Skeletal muscle tissue (tissue), 4 donors: ENCODE data around the gene HSD17B8. TPM values are rescaled to one million over a fixed set of nuclear protein-coding genes. Genes with fewer than 3 reads are reported as not detected.

Experiments
- H3K27ac ChIP-seq: one replicate; pipeline ENCODE4 v1.7.0; 2013; ENCODE audit warnings: mild to moderate bottlenecking, low read depth, low read length, inconsistent platforms
- H3K27me3 ChIP-seq, 3 donors: one replicate each; pipeline ENCODE4 v1.7.0; 2013; ENCODE audit warnings: low read length in 3 of 3; ENCODE audit not compliant: control insufficient read depth in 3 of 3, insufficient read depth in 3 of 3
- H3K36me3 ChIP-seq, 3 donors: one replicate each; pipeline ENCODE4 v1.7.0; 2013; ENCODE audit warnings: low read length in 3 of 3; ENCODE audit not compliant: control insufficient read depth in 3 of 3, insufficient read depth in 3 of 3
- H3K4me1 ChIP-seq, 3 donors: one replicate each; pipeline ENCODE4 v1.7.0; 2013; ENCODE audit warnings: low read length in 3 of 3, mild to moderate bottlenecking in 3 of 3; ENCODE audit not compliant: control insufficient read depth in 3 of 3, insufficient read depth in 3 of 3
- H3K4me3 ChIP-seq, 3 donors: one replicate each; pipeline ENCODE4 v1.7.0; 2013; ENCODE audit warnings: low read length in 3 of 3
- H3K9ac ChIP-seq, 3 donors: one replicate each; pipeline ENCODE4 v1.7.0; 2013; ENCODE audit warnings: low read length in 3 of 3, mild to moderate bottlenecking in 3 of 3, moderate library complexity in 2 of 3, low read depth in 1 of 3
- H3K9me3 ChIP-seq, 3 donors: one replicate each; pipeline ENCODE4 v1.7.0; 2013; ENCODE audit warnings: low read length in 3 of 3; ENCODE audit not compliant: control insufficient read depth in 3 of 3
- total RNA-seq: library from RNA; depleted of rRNA; stranded (reverse); fragments of >200 nt; gene quantifications from one replicate; pipeline ENCODE4 v1.2.3, GENCODE V29; 2014
- donor health status: Osteomylitis.

HSD17B8 gene
- total RNA-seq, 1 donor from 2014 or later = 15.7 TPM

DNA sequence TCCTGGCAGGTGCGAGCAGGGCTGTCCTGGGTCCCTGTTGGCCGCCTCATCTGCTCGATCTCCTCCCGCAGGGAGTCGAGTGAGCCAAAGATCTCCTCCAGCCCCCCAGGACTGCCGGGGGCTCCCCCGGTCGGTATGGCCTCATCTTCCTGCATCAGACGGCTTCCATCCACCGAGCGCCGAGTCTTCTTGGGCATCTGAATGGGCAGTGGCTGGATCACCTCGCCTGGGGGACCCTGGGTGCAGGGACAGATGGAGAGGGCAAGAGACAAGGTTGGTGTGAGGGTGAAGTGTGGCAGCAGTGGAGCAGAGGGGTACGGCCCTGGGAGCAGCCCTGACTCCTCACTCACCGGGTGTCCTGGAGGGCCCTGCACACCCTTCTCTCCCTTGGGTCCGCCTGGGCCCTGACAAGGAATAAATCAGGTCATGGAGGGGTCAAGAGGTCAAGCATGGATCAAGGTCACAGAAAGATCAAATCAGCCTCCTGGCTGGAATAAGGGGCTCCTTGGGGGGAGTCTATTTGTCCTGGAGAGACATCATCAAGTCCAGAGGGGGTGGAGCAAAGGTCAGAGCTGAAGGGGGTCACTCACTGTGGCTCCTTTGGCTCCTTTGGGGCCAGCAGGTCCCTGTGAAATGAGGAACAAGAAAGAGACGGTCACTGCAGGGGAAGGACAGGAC, 38.7 kb upstream of the HSD17B8 start:
- Histone ChIP-seq H3K9ac (no peak overlapping the region), H3K9me3 (no peaks in the 10 kb centered on the region), H3K4me1 (peaks cover 7 to 17% (median 16%) of the 10 kb centered on the region in 3 donors), H3K27me3 (no peaks in the 10 kb centered on the region), H3K27ac (no peak overlapping the region), H3K36me3 (no peaks in the 10 kb centered on the region), H3K4me3 (no peak overlapping the region)

DNA sequence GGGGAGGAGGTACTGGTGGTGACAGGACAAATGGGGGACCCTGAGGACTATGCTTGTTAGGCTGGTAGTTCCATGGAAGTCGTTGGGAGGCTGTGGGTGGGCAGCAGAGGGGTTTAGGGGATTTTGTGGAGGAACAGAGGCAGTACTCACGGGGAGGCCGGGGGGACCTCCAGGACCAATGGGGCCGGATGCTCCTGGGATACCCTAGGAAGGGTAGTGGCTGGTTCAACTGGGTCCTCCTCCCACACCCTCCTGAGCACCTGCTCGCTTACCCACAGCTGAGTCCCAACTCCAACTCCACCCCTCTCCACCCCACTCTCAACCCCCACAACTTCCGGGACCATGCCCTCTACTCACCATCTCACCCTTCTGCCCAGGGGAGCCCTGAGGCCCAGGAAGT, 38.1 kb upstream of the HSD17B8 start:
- Histone ChIP-seq H3K27ac (no peak overlapping the region), H3K9ac (no peak overlapping the region), H3K27me3 (no peaks in the 10 kb centered on the region), H3K36me3 (no peaks in the 10 kb centered on the region), H3K4me1 (peaks cover 5 to 11% (median 10%) of the 10 kb centered on the region in 3 donors), H3K9me3 (no peaks in the 10 kb centered on the region), H3K4me3 (no peak overlapping the region)

GRCh38 chr6:33166811-33167210, 37.6 kb upstream of the HSD17B8 start:
- Histone ChIP-seq H3K27me3 (no peaks in the 10 kb centered on the region), H3K4me3 (no peak overlapping the region), H3K9me3 (no peaks in the 10 kb centered on the region), H3K27ac (no peak overlapping the region), H3K9ac (no peak overlapping the region), H3K36me3 (no peaks in the 10 kb centered on the region), H3K4me1 (peaks cover 2 to 6% (median 6%) of the 10 kb centered on the region in 3 donors)

DNA sequence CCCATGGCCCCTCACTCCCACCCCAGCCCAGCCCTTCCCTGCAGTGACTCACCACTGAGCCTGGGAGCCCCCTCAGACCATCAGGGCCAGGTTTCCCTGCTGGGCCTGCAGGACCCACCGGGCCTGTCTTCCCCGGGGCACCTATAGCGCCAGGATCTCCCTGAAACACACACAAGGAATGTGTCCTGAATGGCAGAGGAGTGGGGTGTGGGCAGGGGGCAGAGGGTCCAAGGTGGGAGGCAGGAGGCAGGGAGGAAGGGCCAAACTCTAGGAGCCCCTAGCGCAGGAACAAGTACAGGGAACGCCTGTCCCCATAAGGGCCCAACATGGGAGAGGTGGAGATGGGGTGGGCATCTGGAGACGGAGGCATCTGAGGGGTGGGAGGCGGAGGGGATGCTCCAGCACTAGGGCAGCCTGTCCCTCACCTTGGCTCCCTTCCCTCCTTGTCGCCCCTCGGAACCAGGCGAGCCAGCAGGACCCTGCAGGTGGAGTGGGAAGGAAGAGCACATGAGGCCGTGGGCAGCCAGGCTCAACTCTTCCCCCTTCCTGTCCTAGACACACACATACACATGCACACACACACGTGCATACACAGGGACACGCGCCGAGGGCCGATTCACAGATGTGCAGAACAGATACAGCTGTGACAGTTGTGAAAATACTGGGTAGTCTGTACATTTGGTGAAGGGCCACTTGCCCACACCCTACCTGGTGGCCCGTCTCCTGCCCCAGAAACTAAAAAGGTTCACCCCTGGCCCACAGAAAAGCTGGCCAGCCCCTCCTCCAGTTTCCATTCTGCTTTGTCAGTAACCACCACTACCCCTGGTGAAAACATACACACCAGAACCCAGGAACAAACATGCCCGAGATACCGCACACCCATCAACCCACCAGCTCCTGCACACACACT, 36.8 kb upstream of the HSD17B8 start:
- Histone ChIP-seq H3K9me3 (no peaks in the 10 kb centered on the region), H3K4me1 (no peaks in the 10 kb centered on the region), H3K27me3 (no peaks in the 10 kb centered on the region), H3K4me3 (no peak overlapping the region), H3K27ac (no peak overlapping the region), H3K36me3 (no peaks in the 10 kb centered on the region), H3K9ac (no peak overlapping the region)

DNA sequence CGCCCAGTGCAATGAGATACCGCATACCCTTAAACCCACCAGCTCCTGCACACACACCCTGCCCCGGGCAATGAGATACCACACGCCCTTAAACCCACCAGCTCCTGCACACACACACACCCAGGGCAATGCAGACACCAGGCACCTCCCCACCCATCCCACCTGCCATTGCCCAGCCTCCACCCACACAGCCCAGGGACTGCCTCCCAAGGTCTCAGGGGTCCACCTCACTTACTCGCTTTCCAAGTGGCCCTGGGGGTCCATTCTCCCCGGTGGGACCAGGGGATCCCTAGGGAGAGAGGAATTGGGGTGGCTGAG, 36.2 kb upstream of the HSD17B8 start:
- Histone ChIP-seq H3K27me3 (no peaks in the 10 kb centered on the region), H3K4me1 (no peaks in the 10 kb centered on the region), H3K27ac (no peak overlapping the region), H3K9me3 (no peaks in the 10 kb centered on the region), H3K36me3 (no peaks in the 10 kb centered on the region), H3K9ac (no peak overlapping the region), H3K4me3 (no peak overlapping the region)

DNA sequence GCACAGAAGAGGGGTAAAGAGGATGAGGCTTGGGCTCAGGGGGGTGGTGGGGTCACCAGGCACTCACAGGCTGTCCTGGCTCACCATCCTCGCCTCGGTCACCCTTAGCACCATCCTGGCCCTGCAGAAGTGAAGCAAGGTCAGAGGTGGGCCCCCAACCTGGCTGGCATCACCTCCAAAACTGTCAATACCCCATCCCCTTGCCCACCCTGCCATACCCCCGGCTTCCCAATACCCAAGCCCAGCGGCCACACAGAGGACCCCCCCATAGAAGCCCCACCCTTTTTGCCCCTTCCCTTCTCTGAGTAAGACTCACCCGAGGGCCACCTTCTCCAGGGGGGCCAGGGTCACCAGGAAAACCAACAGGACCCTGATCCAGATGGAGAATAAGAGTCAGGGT, 35.8 kb upstream of the HSD17B8 start:
- no peaks in the 10 kb centered on the region for H3K9me3 ChIP-seq
- H3K36me3 ChIP-seq = no peaks in the 10 kb centered on the region
- H3K27ac ChIP-seq = no peak overlapping the region
- no peaks in the 10 kb centered on the region for H3K4me1 ChIP-seq
- no peak overlapping the region for H3K4me3 ChIP-seq
- H3K9ac ChIP-seq = no peak overlapping the region
- no peaks in the 10 kb centered on the region for H3K27me3 ChIP-seq

GRCh38 chr6:33169291-33170175, 34.9 kb upstream of the HSD17B8 start:
- Histone ChIP-seq H3K9me3 (no peaks in the 10 kb centered on the region), H3K36me3 (no peaks in the 10 kb centered on the region), H3K4me1 (no peaks in the 10 kb centered on the region), H3K4me3 (no peak overlapping the region), H3K9ac (no peak overlapping the region), H3K27ac (no peak overlapping the region), H3K27me3 (no peaks in the 10 kb centered on the region)

DNA sequence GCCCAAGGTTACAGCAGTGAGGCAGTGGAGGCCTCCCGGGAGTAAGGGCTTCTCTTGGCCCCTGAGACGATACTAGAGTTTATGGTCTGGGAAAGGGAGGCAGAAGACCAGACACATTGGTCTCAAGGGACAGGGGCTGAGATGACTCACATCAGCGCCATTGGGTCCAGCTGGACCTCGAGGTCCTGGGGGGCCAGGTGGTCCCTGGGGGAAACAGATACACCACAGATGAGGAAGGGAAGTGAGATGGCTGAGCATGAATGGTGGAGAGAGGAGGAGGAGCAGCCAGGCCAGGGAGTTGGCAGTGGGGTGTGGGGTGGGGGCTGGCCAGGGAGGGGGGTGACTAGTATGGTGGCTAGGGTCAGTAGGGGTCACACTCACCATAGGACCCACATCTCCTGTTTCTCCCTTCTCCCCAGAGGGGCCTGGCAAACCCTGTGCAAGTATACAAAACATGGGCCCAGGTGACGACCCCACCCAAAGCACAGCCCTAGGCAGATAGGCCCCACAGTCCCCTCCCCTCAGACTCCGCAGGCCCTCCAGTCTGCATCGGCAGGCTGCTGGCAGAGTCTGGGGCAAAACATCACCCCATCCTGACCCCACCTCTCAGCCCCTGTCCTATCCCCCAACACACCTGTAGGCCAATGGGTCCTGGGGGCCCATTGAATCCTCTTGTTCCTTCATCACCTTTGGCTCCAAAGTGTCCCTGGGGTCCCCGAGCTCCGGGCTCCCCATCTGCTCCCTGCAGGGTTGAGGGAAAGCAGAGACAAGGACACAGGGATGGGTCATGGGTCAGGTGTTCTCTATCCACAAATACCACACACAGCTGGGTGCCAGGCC, 34.1 kb upstream of the HSD17B8 start:
- Histone ChIP-seq H3K27me3 (no peaks in the 10 kb centered on the region), H3K27ac (no peak overlapping the region), H3K4me3 (no peak overlapping the region), H3K4me1 (no peaks in the 10 kb centered on the region), H3K9ac (no peak overlapping the region), H3K36me3 (no peaks in the 10 kb centered on the region), H3K9me3 (no peaks in the 10 kb centered on the region)

DNA sequence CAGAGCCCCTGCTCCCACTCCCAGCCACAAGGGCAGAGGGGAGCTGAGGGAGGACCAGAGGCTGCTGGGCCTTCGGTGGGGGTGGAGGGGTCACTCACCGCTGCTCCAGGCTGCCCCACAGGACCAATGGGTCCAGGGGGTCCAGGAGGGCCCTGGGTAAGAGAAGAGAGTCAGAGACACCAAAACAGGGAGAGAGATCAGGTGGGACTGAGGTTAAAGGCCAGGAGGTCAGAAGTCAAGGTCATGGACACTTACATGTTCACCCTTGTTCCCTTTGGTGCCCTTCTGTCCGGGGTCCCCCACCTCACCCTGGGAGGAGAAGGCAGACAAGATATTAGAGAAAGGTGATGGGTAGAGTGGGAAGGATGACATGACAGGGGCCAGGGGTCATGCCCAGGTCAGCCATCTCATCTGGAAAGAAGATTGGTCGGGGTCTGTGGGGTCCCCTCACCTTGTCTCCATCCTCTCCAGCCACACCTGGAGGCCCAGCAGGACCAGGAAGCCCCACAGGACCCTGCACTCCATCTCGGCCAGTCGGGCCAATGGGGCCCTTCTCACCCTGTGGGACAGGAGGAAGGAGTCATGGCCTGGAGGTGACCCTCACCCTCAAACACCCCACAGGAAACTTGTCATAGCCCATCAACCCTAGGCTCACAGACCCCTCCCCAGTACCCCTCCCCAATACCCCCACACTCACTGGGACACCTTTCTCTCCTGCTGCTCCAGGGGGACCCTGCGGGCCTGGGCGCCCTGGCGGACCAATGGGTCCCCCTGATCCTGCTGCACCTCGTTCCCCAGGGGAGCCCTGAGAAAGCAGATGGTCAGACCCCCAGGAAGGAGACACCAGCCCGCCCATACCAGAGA, 33.2 kb upstream of the HSD17B8 start:
- Histone ChIP-seq H3K9ac (no peak overlapping the region), H3K27me3 (peaks cover 0 to 3% (median 0%) of the 10 kb centered on the region in 3 donors), H3K4me3 (no peak overlapping the region), H3K9me3 (no peaks in the 10 kb centered on the region), H3K27ac (no peak overlapping the region), H3K36me3 (no peaks in the 10 kb centered on the region), H3K4me1 (no peaks in the 10 kb centered on the region)
